HEK293 (cell line): Measurements from ENCODE around the gene STRN3.

Source experiments
- CTCF ChIA-PET: fragments of 350-600 bp; formaldehyde crosslinking; extraction: SDS; loops from one replicate; lab custom pipeline; 2021; ENCODE audit warnings: antibody characterized with exemption; lab: Yijun Ruan, JAX
- POLR2A ChIA-PET: fragments of 300-600 bp; formaldehyde crosslinking; extraction: SDS; loops from one replicate; lab custom pipeline; 2020; ENCODE audit warnings: antibody characterized with exemption, inconsistent platforms; lab: Yijun Ruan, JAX
- H3K27ac ChIP-seq: fragments of 200-500 bp; sonication (Bioruptor generic); 2 replicates; pipeline ENCODE4 v1.5.1; 2014; ENCODE audit warnings: low read depth, low read length, control low read depth, inconsistent platforms; ENCODE audit errors: extremely low read depth
- H3K36me3 ChIP-seq, 2 experiments: fragments of 200-500 bp in 1 of 2; sonication (Bioruptor generic) in 1 of 2; 1 replicate in 1 of 2; 2 replicates in 1 of 2; pipeline ENCODE4 v1.5.1; 2014 to 2017; ENCODE audit warnings: inconsistent platforms in 2 of 2, low read length in 2 of 2; ENCODE audit not compliant: control insufficient read depth in 2 of 2, insufficient read depth in 1 of 2
- H3K4me1 ChIP-seq: fragments of 200-500 bp; sonication (Bioruptor generic); 2 replicates; pipeline ENCODE4 v1.5.1; 2014; ENCODE audit warnings: mild to moderate bottlenecking, low read length, inconsistent platforms; ENCODE audit not compliant: control insufficient read depth, insufficient read depth
- H3K4me3 ChIP-seq: 2 replicates; pipeline ENCODE4 v1.5.1; 2011; ENCODE audit warnings: low read depth, mild to moderate bottlenecking, control low read depth, low read length, moderate library complexity
- H3K9me3 ChIP-seq: fragments of 200-500 bp; sonication (Bioruptor generic); 2 replicates; pipeline ENCODE4 v1.5.1; 2014; ENCODE audit warnings: low read depth, low read length, inconsistent platforms; ENCODE audit not compliant: control insufficient read depth, insufficient read depth
- GLIS2 ChIP-seq: fragments of 450-650 bp; formaldehyde crosslinking; IDR thresholded peaks from 2 replicates; pipeline ENCODE4 v1.5.1; 2016; ENCODE audit warnings: missing biosample characterization, missing genetic modification characterization
- HOXA7 ChIP-seq: sonication (generic); formaldehyde crosslinking; IDR thresholded peaks from 2 replicates; pipeline ENCODE4 v1.8.1; 2022; ENCODE audit warnings: missing genetic modification reagents, borderline replicate concordance
- KLF17 ChIP-seq: fragments of 450-650 bp; formaldehyde crosslinking; IDR thresholded peaks from 2 replicates; pipeline ENCODE4 v1.5.1; 2016; ENCODE audit warnings: missing biosample characterization, missing genetic modification characterization
- ZBTB8A ChIP-seq: fragments of 450-650 bp; formaldehyde crosslinking; IDR thresholded peaks from 2 replicates; pipeline ENCODE4 v1.5.1; 2016; ENCODE audit warnings: missing biosample characterization, missing genetic modification characterization
- ZFP69B ChIP-seq: fragments of 450-650 bp; formaldehyde crosslinking; IDR thresholded peaks from 2 replicates; pipeline ENCODE4 v1.5.1; 2016; ENCODE audit warnings: missing biosample characterization, missing genetic modification characterization
- ZNF132 ChIP-seq: fragments of 450-650 bp; formaldehyde crosslinking; IDR thresholded peaks from 2 replicates; pipeline ENCODE4 v1.5.1; 2017; ENCODE audit warnings: missing biosample characterization, missing genetic modification characterization, borderline replicate concordance
- ZNF391 ChIP-seq: fragments of 450-650 bp; formaldehyde crosslinking; IDR thresholded peaks from 2 replicates; pipeline ENCODE4 v1.5.1; 2016; ENCODE audit warnings: low read depth, missing biosample characterization, missing genetic modification characterization, borderline replicate concordance
- ZNF426 ChIP-seq: fragments of 450-650 bp; formaldehyde crosslinking; IDR thresholded peaks from 2 replicates; pipeline ENCODE4 v1.5.1; 2017; ENCODE audit warnings: missing biosample characterization, missing genetic modification characterization, mild to moderate bottlenecking, inconsistent platforms, moderate library complexity
- ZNF561 ChIP-seq: fragments of 450-650 bp; IDR thresholded peaks from 2 replicates; pipeline ENCODE4 v1.5.1; 2018; ENCODE audit warnings: missing biosample characterization, missing genetic modification characterization, borderline replicate concordance
- ZNF585B ChIP-seq: fragments of 450-650 bp; formaldehyde crosslinking; IDR thresholded peaks from 2 replicates; pipeline ENCODE4 v1.5.1; 2016; ENCODE audit warnings: missing biosample characterization, missing genetic modification characterization
- ZNF610 ChIP-seq: fragments of 450-650 bp; formaldehyde crosslinking; IDR thresholded peaks from 2 replicates; pipeline ENCODE4 v1.5.1; 2016; ENCODE audit warnings: missing biosample characterization, missing genetic modification characterization, borderline replicate concordance
- ZNF837 ChIP-seq: fragments of 450-650 bp; formaldehyde crosslinking; IDR thresholded peaks from 2 replicates; pipeline ENCODE4 v1.5.1; 2016; ENCODE audit warnings: missing biosample characterization, missing genetic modification characterization
- ZSCAN30 ChIP-seq: fragments of 450-650 bp; IDR thresholded peaks from 2 replicates; pipeline ENCODE4 v1.5.1; 2018; ENCODE audit warnings: missing biosample characterization, mild to moderate bottlenecking, missing genetic modification characterization, moderate library complexity
- TF ChIP-seq, protein P1 (sequence below): fragments of 450-650 bp; formaldehyde crosslinking; conservative IDR thresholded peaks from 2 replicates; pipeline ENCODE4 v1.5.1; 2016; ENCODE audit warnings: low read depth, missing biosample characterization, missing genetic modification characterization
- TF ChIP-seq, protein P2 (sequence below): fragments of 450-650 bp; formaldehyde crosslinking; IDR thresholded peaks from 2 replicates; pipeline ENCODE4 v1.5.1; 2016; ENCODE audit warnings: missing biosample characterization, missing genetic modification characterization
- TF ChIP-seq, protein P3 (sequence below): fragments of 450-650 bp; formaldehyde crosslinking; IDR thresholded peaks from 2 replicates; pipeline ENCODE4 v1.5.1; 2016; ENCODE audit warnings: missing biosample characterization, missing genetic modification characterization

Gene STRN3

DNA sequence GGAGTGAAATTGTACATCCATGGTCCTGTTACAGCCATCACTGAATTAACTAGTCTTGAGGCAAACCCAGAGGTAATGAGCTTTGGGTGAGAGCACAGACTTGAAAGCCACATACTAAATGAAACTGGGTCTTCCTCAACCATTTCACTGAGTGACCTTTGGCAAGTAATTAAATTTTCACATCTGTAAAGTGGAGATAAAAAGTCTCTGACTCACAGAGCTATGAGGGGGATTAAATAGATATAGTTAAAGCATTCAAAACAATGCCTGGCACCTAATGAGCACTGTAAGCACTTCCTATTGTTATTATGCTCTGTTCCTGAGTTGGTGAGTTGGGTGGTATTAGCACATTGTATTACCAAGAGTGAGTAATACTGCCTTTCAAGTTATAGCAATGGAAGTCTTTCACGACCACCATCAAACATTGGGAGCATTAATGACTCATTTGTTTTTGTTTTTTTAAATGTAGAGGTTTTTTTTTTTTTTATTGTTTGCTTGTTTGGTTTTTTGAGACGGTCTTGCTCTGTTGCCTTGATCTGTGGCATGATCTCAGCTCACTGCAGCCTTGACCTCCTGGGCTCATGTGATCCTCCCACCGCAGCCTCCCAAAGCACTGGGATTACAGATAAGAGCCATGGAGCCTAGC is 12.5 kb upstream of the STRN3 start:
- Histone ChIP-seq H3K36me3 (no peaks in the 10 kb centered on the region), H3K9me3 (no peaks in the 10 kb centered on the region), H3K27ac (no peak overlapping the region), H3K4me1 (peaks cover 3% of the 10 kb centered on the region; the same call in 1 of the 2 replicates)
- POLR2A ChIA-PET: interaction anchor here (2.4 kb wide), 1 partner anchor 12 kb away, joined by 10 read pairs; the partner anchor contains the start of gene STRN3
- CTCF ChIA-PET: interaction anchor here (0.6 kb wide), 1 partner anchor 1832 kb away, joined by 3 read pairs; no protein-coding TSS in a partner anchor
- TF ChIP-seq ZFP69B (tag by site-specific recombination) (no peak), ZNF132 (tag by site-specific recombination) (no peak), ZNF391 (tag by site-specific recombination) (no peak), GLIS2 (tag by site-specific recombination) (no peak), ZNF837 (tag by site-specific recombination) (no peak), HOXA7 (no peak), ZSCAN30 (no peak), KLF17 (no peak), ZNF561 (tag by site-specific recombination) (no peak), ZNF610 (tag by site-specific recombination) (no peak), ZBTB8A (tag by site-specific recombination) (no peak), ZNF426 (no peak), ZNF585B (tag by site-specific recombination) (no peak)
- TF ChIP-seq, protein P1, sequence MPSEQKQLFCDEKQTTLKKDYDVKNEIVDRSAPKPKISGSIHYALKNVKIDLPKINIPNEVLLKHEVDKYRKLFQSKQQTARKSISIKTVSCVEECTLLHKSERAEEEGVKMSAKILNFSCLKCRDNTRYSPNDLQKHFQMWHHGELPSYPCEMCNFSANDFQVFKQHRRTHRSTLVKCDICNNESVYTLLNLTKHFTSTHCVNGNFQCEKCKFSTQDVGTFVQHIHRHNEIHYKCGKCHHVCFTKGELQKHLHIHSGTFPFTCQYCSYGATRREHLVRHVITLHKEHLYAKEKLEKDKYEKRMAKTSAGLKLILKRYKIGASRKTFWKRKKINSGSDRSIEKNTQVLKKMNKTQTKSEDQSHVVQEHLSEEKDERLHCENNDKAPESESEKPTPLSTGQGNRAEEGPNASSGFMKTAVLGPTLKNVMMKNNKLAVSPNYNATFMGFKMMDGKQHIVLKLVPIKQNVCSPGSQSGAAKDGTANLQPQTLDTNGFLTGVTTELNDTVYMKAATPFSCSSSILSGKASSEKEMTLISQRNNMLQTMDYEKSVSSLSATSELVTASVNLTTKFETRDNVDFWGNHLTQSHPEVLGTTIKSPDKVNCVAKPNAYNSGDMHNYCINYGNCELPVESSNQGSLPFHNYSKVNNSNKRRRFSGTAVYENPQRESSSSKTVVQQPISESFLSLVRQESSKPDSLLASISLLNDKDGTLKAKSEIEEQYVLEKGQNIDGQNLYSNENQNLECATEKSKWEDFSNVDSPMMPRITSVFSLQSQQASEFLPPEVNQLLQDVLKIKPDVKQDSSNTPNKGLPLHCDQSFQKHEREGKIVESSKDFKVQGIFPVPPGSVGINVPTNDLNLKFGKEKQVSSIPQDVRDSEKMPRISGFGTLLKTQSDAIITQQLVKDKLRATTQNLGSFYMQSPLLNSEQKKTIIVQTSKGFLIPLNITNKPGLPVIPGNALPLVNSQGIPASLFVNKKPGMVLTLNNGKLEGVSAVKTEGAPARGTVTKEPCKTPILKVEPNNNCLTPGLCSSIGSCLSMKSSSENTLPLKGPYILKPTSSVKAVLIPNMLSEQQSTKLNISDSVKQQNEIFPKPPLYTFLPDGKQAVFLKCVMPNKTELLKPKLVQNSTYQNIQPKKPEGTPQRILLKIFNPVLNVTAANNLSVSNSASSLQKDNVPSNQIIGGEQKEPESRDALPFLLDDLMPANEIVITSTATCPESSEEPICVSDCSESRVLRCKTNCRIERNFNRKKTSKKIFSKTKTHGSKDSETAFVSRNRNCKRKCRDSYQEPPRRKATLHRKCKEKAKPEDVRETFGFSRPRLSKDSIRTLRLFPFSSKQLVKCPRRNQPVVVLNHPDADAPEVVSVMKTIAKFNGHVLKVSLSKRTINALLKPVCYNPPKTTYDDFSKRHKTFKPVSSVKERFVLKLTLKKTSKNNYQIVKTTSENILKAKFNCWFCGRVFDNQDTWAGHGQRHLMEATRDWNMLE (tag by site-specific recombination): no peak
- TF ChIP-seq, protein P2, sequence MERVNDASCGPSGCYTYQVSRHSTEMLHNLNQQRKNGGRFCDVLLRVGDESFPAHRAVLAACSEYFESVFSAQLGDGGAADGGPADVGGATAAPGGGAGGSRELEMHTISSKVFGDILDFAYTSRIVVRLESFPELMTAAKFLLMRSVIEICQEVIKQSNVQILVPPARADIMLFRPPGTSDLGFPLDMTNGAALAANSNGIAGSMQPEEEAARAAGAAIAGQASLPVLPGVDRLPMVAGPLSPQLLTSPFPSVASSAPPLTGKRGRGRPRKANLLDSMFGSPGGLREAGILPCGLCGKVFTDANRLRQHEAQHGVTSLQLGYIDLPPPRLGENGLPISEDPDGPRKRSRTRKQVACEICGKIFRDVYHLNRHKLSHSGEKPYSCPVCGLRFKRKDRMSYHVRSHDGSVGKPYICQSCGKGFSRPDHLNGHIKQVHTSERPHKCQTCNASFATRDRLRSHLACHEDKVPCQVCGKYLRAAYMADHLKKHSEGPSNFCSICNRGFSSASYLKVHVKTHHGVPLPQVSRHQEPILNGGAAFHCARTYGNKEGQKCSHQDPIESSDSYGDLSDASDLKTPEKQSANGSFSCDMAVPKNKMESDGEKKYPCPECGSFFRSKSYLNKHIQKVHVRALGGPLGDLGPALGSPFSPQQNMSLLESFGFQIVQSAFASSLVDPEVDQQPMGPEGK (tag by site-specific recombination): no peak
- TF ChIP-seq, protein P3, sequence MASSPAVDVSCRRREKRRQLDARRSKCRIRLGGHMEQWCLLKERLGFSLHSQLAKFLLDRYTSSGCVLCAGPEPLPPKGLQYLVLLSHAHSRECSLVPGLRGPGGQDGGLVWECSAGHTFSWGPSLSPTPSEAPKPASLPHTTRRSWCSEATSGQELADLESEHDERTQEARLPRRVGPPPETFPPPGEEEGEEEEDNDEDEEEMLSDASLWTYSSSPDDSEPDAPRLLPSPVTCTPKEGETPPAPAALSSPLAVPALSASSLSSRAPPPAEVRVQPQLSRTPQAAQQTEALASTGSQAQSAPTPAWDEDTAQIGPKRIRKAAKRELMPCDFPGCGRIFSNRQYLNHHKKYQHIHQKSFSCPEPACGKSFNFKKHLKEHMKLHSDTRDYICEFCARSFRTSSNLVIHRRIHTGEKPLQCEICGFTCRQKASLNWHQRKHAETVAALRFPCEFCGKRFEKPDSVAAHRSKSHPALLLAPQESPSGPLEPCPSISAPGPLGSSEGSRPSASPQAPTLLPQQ (tag by site-specific recombination): no peak
- TF ChIP-seq, all 188 proteins: peak for 0
- H3K4me3 ChIP-seq: no peak overlapping the region
